HepG2 (cell line): ENCODE results near the gene MYL6B. TPM values are rescaled to one million over a fixed set of nuclear protein-coding genes. Genes with fewer than 3 reads are reported as not detected.

Source experiments
- ATAC-seq: fragments of 200-7000 bp; cut with Tn5 transposase; 3 replicates; pipeline ENCODE4 v1.9.1; 2020; ENCODE audit warnings: mild to moderate bottlenecking, moderate library complexity
- BruUV-seq: library from RNA; stranded (reverse); fragments of 400-500 nt; replicated peaks from 2 replicates; lab custom pipeline; 2021; lab: Mats Ljungman, UMichigan
- CTCF ChIA-PET: fragments of 300-600 bp; formaldehyde crosslinking; extraction: SDS; loops from one replicate; lab custom pipeline; 2021; ENCODE audit warnings: low total read pairs, inconsistent platforms, low intra/inter-chr PET ratio; lab: Yijun Ruan, JAX
- POLR2A ChIA-PET: fragments of 350-600 bp; sonication (Branson Sonifier 250); formaldehyde crosslinking; loops from one replicate; lab custom pipeline; 2020; ENCODE audit warnings: antibody characterized with exemption, inconsistent platforms; lab: Yijun Ruan, JAX
- DNase-seq: peaks from one replicate; pipeline ENCODE4 v3.0.0-alpha.2; 2015; ENCODE audit warnings: low spot score
- FAIRE-seq: peaks from 3 replicates; lab custom pipeline; 2011; peaks lifted over from hg19 to GRCh38; lab: Jason Lieb, UNC
- H2AFZ ChIP-seq: one replicate; pipeline ENCODE4 v1.6.1; 2011; ENCODE audit warnings: low read length, inconsistent platforms
- H3K27ac ChIP-seq: fragments of 300-600 bp; 3 replicates; pipeline ENCODE4 v1.8.0; 2011; ENCODE audit warnings: mixed run types, mild to moderate bottlenecking, mixed read lengths, low read length, inconsistent platforms; ENCODE audit not compliant: insufficient read depth; ENCODE audit errors: extremely low read length
- H3K27me3 ChIP-seq, 2 experiments: fragments of 200-600 bp in 1 of 2; 2 replicates in 1 of 2; 3 replicates in 1 of 2; pipeline versions ENCODE4 v1.6.0 to v1.8.0; 2011; ENCODE audit warnings: low read length in 2 of 2, mild to moderate bottlenecking in 2 of 2, moderate library complexity in 2 of 2, inconsistent platforms in 1 of 2; ENCODE audit not compliant: insufficient read depth in 2 of 2, control insufficient read depth in 1 of 2
- H3K36me3 ChIP-seq, 2 experiments: fragments of 200-600 bp in 1 of 2; replicated peaks in 1 of 2; 2 replicates in 1 of 2; 3 replicates in 1 of 2; pipeline versions ENCODE4 v1.5.1 to v1.8.0; 2011; ENCODE audit warnings: low read length in 2 of 2, inconsistent platforms in 1 of 2; ENCODE audit not compliant: insufficient read depth in 2 of 2, control insufficient read depth in 1 of 2
- H3K4me1 ChIP-seq: 2 replicates; pipeline ENCODE4 v1.5.1; 2012; ENCODE audit warnings: low read length, inconsistent platforms; ENCODE audit not compliant: insufficient read depth
- H3K4me2 ChIP-seq: 2 replicates; pipeline ENCODE4 v1.6.0; 2011; ENCODE audit warnings: low read depth, low read length, inconsistent platforms
- H3K4me3 ChIP-seq, 3 experiments: fragments of 200-600 bp in 1 of 3; sonication (generic), shearing (Covaris generic) in 1 of 3; replicated peaks in 1 of 3; 2 replicates each; pipeline ENCODE4 v1.5.1; 2011 to 2016; ENCODE audit warnings: low read length in 3 of 3, inconsistent platforms in 2 of 3, low read depth in 2 of 3, mild to moderate bottlenecking in 2 of 3, control low read depth in 1 of 3, mixed read lengths in 1 of 3; ENCODE audit not compliant: insufficient read depth in 1 of 3
- H3K79me2 ChIP-seq: one replicate; pipeline ENCODE4 v1.6.1; 2011; ENCODE audit warnings: low read length, inconsistent platforms; ENCODE audit not compliant: insufficient read depth
- H3K9ac ChIP-seq: 2 replicates; pipeline ENCODE4 v1.6.0; 2011; ENCODE audit warnings: mild to moderate bottlenecking, low read depth, low read length, inconsistent platforms; ENCODE audit not compliant: insufficient read depth
- H3K9me3 ChIP-seq: 2 replicates; pipeline ENCODE4 v1.5.1; 2012; ENCODE audit warnings: mild to moderate bottlenecking, low read length
- H4K20me1 ChIP-seq: 2 replicates; pipeline ENCODE4 v1.6.0; 2011; ENCODE audit warnings: inconsistent platforms, mild to moderate bottlenecking, low read length, moderate library complexity; ENCODE audit not compliant: insufficient read depth
- ESRRA ChIP-seq: sonication (generic); formaldehyde crosslinking; IDR thresholded peaks from 2 replicates; pipeline ENCODE4 v1.5.1; 2020; ENCODE audit warnings: mild to moderate bottlenecking, low read depth, missing genetic modification reagents
- HDAC2 ChIP-seq: sonication (generic); formaldehyde crosslinking; IDR thresholded peaks from 2 replicates; pipeline ENCODE4 v1.4.0; 2020; ENCODE audit warnings: missing genetic modification reagents
- HNF4A ChIP-seq: sonication (generic); formaldehyde crosslinking; IDR thresholded peaks from 2 replicates; pipeline ENCODE4 v1.4.0; 2020; ENCODE audit warnings: missing genetic modification reagents
- HNF4G ChIP-seq, 2 experiments: sonication (generic) in 1 of 2; formaldehyde crosslinking in 1 of 2; IDR thresholded peaks; 2 replicates each; pipeline versions ENCODE4 v1.4.0 to v1.6.1; 2011 to 2020; ENCODE audit warnings: borderline replicate concordance in 2 of 2, low read depth in 2 of 2, mild to moderate bottlenecking in 2 of 2, low read length in 1 of 2, missing genetic modification reagents in 1 of 2, moderate library complexity in 1 of 2
- HNRNPH1 ChIP-seq: fragments of 200-400 bp; formaldehyde crosslinking; optimal IDR thresholded peaks from 2 replicates; pipeline ENCODE3; 2017; ENCODE audit warnings: mild to moderate bottlenecking, low read depth, low read length
- MYPOP ChIP-seq: sonication (generic); formaldehyde crosslinking; IDR thresholded peaks from 2 replicates; pipeline ENCODE4 v1.8.1; 2023; ENCODE audit warnings: mild to moderate bottlenecking, moderate library complexity, missing genetic modification reagents
- PRDM10 ChIP-seq: sonication (generic); formaldehyde crosslinking; IDR thresholded peaks from 2 replicates; pipeline ENCODE4 v1.4.0; 2020; ENCODE audit warnings: low read depth, missing genetic modification reagents
- RARA ChIP-seq: IDR thresholded peaks from 2 replicates; pipeline ENCODE4 v1.6.1; 2016; ENCODE audit warnings: missing genetic modification reagents, missing compliant biosample characterization
- SIX4 ChIP-seq: sonication (generic); formaldehyde crosslinking; IDR thresholded peaks from 2 replicates; pipeline ENCODE4 v1.4.0; 2020; ENCODE audit warnings: missing genetic modification reagents
- TCF7L2 ChIP-seq: IDR thresholded peaks from 2 replicates; pipeline ENCODE4 v1.6.1; 2011; ENCODE audit warnings: mild to moderate bottlenecking, low read depth, low read length, moderate library complexity
- XBP1 ChIP-seq: sonication (generic); formaldehyde crosslinking; IDR thresholded peaks from 2 replicates; pipeline ENCODE4 v1.5.0; 2020; ENCODE audit warnings: missing genetic modification reagents
- ZBTB33 ChIP-seq: sonication (generic); formaldehyde crosslinking; IDR thresholded peaks from 2 replicates; pipeline ENCODE4 v1.4.0; 2020; ENCODE audit warnings: missing genetic modification reagents
- ZBTB38 ChIP-seq: sonication (generic); formaldehyde crosslinking; IDR thresholded peaks from 2 replicates; pipeline ENCODE4 v1.5.1; 2020; ENCODE audit warnings: mild to moderate bottlenecking, missing genetic modification reagents
- ZNF160 ChIP-seq: sonication (generic); formaldehyde crosslinking; IDR thresholded peaks from 2 replicates; pipeline ENCODE4 v1.8.0; 2022; ENCODE audit warnings: mild to moderate bottlenecking, inconsistent platforms, missing genetic modification reagents
- ZNF432 ChIP-seq: sonication (generic); formaldehyde crosslinking; IDR thresholded peaks from 2 replicates; pipeline ENCODE4 v1.5.0; 2020; ENCODE audit warnings: missing genetic modification reagents, mild to moderate bottlenecking, borderline replicate concordance
- ZNF484 ChIP-seq: sonication (generic); formaldehyde crosslinking; IDR thresholded peaks from 2 replicates; pipeline ENCODE4 v1.5.1; 2020; ENCODE audit warnings: mild to moderate bottlenecking, low read depth, missing genetic modification reagents, borderline replicate concordance
- ZNF713 ChIP-seq: sonication (generic); formaldehyde crosslinking; IDR thresholded peaks from 2 replicates; pipeline ENCODE4 v1.4.0; 2020; ENCODE audit warnings: mild to moderate bottlenecking, missing genetic modification reagents
- WGBS: methylation state at CpG from one replicate; pipeline ENCODE4 v1.1.6; 2017; ENCODE audit warnings: low lambda C conversion rate; 5-methylcytosine and 5-hydroxymethylcytosine counted together
- in situ Hi-C: cut with HindIII; loops from 2 replicates; pipeline ENCODE4 v1.10.0; 2017; ENCODE audit warnings: low pct_unique_long_range_greater_than_20kb; ENCODE audit not compliant: extremely low pct_ligation_motif_present
- intact Hi-C: fragments of 100-400 bp; cut with micrococcal nuclease; formaldehyde crosslinking; loops from one replicate; pipeline ENCODE4 v1.10.0; 2022; ENCODE audit not compliant: unreplicated experiment
- polyA plus RNA-seq, 8 experiments: library from polyadenylated mRNA; depleted of rRNA in 3 of 8; stranded (reverse) in 7 of 8; unstranded in 1 of 8; fragments of >200 nt; fragmentation: Illumina TruSeq in 4 of 8; extraction: Trizol in 4 of 8; gene quantifications; 2 replicates each; pipeline versions ENCODE4 v1.2.1 to v1.2.3, GENCODE V29; 2011 to 2016; ENCODE audit warnings: low read depth in 4 of 8, missing spikeins in 1 of 8, mixed read lengths in 1 of 8; ENCODE audit not compliant: insufficient read depth in 1 of 8
- total RNA-seq, 5 experiments: library from RNA; depleted of rRNA; stranded (reverse); fragments of >200 nt; fragmentation: Illumina TruSeq; extraction: Trizol; gene quantifications; 2 replicates each; pipeline ENCODE4 v1.2.3, GENCODE V29; 2016; ENCODE audit warnings: low read depth in 1 of 5

The MYL6B gene
- total and polyA plus RNA-seq, 2 of the 13 experiments (the other 11 are each of a cell fraction or from before 2014, with no cell fraction given): 75.7 to 88.7 TPM

GRCh38 chr12:56155256-56155845 is 3.0 kb downstream of the MYL6B start:
- H3K27me3 ChIP-seq: no peaks in the 10 kb centered on the region; a peak in 1 of 5 replicates
- FAIRE-seq (no peak), DNase-seq (no peak), ATAC-seq (no peak)
- no peak overlapping the region for H3K9ac ChIP-seq
- H3K36me3 ChIP-seq: peaks cover 7 to 10% of the 10 kb centered on the region in 2 experiments
- intact Hi-C loops: loop anchor here (5.0 kb wide), 1 partner anchor 37 kb away; no protein-coding TSS in a partner anchor
- no peak overlapping the region for H2AFZ ChIP-seq
- WGBS: 68% methylated on average over 11 of the region's 11 CpGs
- H3K9me3 ChIP-seq: no peaks in the 10 kb centered on the region
- peaks cover 14% of the 10 kb centered on the region; the same call in 1 of the 2 replicates for H4K20me1 ChIP-seq
- ChIA-PET CTCF (no interaction called here), POLR2A (interaction anchor here (0.8 to 2.3 kb wide), 6 partner anchors 27 to 66 kb away, joined by 3 to 17 read pairs (median 4); partner anchors contain the start of genes ESYT1, PA2G4, RNF41 and SMARCC2)
- no peak overlapping the region for H3K4me3 ChIP-seq
- BruUV-seq: no TSS peak
- H3K79me2 ChIP-seq: peaks cover 37% of the 10 kb centered on the region
- in situ Hi-C loops: loop anchor here (5.0 kb wide), 1 partner anchor 33 kb away; no protein-coding TSS in a partner anchor
- peaks cover 56% of the 10 kb centered on the region for H3K4me1 ChIP-seq
- H3K4me2 ChIP-seq: 0 out of 2 replicates have a peak overlapping the region, but pooled peaks have one; percentile 15
- H3K27ac ChIP-seq: peak overlapping the region; percentile 44
- TF ChIP-seq ZBTB33 (peak; percentile 30; the same call in 1 of the 2 replicates), TCF7L2 (no peak), ESRRA (CRISPR knock-in tag) (0 out of 2 replicates have a peak, but pooled peaks have one; percentile 18), HNF4G (IDR thresholded peaks at IDR 0.05; ENCODE audit: borderline replicate concordance, low read depth, low read length) (0 out of 2 replicates have a peak, but pooled peaks have one; percentile 33), HNF4G (CRISPR knock-in tag; IDR thresholded peaks at IDR 0.05; ENCODE audit: borderline replicate concordance, low read depth) (no peak), HDAC2 (CRISPR knock-in tag) (no peak), SIX4 (CRISPR knock-in tag) (no peak), ZNF484 (no peak), XBP1 (no peak), RARA (CRISPR knock-in tag) (peak; percentile 66), PRDM10 (CRISPR knock-in tag) (no peak), MYPOP (no peak), ZNF432 (CRISPR knock-in tag) (no peak), ZNF160 (no peak), ZNF713 (CRISPR knock-in tag) (no peak), HNRNPH1 (no peak), HNF4A (CRISPR knock-in tag) (peak; percentile 46; the same call in 1 of the 2 replicates), ZBTB38 (CRISPR knock-in tag) (0 out of 2 replicates have a peak, but pooled peaks have one; percentile 23)
